ENCODE measurements around the gene MTFP1.
"Not testable (repeated sequence)": the region's sequence is repeated elsewhere in the genome, so short reads cannot be mapped to it uniquely, and the experiment has no call there.

Gene MTFP1

GRCh38 chr22:30426388-30427353 lies 1.1 kb downstream of the MTFP1 start:
- DNase-seq (ENCODE audit: low read depth), result peak; percentile 72

GRCh38 chr22:30427871-30428270 lies 2.3 kb downstream of the MTFP1 start:
- no peak for DNase-seq (ENCODE audit: low read depth)

- DNase-seq (ENCODE audit: low read depth), result no peak
Measured at GRCh38 chr22:30429887-30430286, 4.3 kb downstream of the MTFP1 start.

- no peak for DNase-seq (ENCODE audit: low read depth)
Measured at GRCh38 chr22:30430933-30431332, 5.4 kb downstream of the MTFP1 start.

GRCh38 chr22:30432096-30432495 lies 6.5 kb downstream of the MTFP1 start:
- no peak for DNase-seq (ENCODE audit: low read depth)

- DNase-seq (ENCODE audit: low read depth), result no peak
Measured at GRCh38 chr22:30432520-30432919, 7.0 kb downstream of the MTFP1 start.

GRCh38 chr22:30433227-30433626 lies 7.7 kb downstream of the MTFP1 start:
- no peak for DNase-seq (ENCODE audit: low read depth)

GRCh38 chr22:30433773-30434172 lies 8.2 kb downstream of the MTFP1 start:
- no peak for DNase-seq (ENCODE audit: low read depth)

- DNase-seq (ENCODE audit: low read depth), result no peak
Measured at GRCh38 chr22:30434843-30435242, 9.3 kb downstream of the MTFP1 start.

- DNase-seq (ENCODE audit: low read depth), result peak; percentile 78
Measured at GRCh38 chr22:30435674-30436126, 10.1 kb downstream of the MTFP1 start.

GRCh38 chr22:30436196-30436595 lies 10.6 kb downstream of the MTFP1 start:
- DNase-seq (ENCODE audit: low read depth), result no peak

GRCh38 chr22:30438559-30438958 lies 13.0 kb downstream of the MTFP1 start:
- DNase-seq (ENCODE audit: low read depth), result no peak

GRCh38 chr22:30439226-30439625 lies 13.7 kb downstream of the MTFP1 start:
- DNase-seq (ENCODE audit: low read depth), result no peak

- DNase-seq (ENCODE audit: low read depth), result no peak
Measured at GRCh38 chr22:30439836-30440235, 14.3 kb downstream of the MTFP1 start.

- no peak for DNase-seq (ENCODE audit: low read depth)
Measured at GRCh38 chr22:30441088-30441487, 15.5 kb downstream of the MTFP1 start.

- DNase-seq (ENCODE audit: low read depth), result no peak
Measured at GRCh38 chr22:30444632-30445437, 19.3 kb downstream of the MTFP1 start.

- DNase-seq (ENCODE audit: low read depth), result no peak
Measured at GRCh38 chr22:30445438-30446145, 20.0 kb downstream of the MTFP1 start.

- no peak for DNase-seq (ENCODE audit: low read depth)
Measured at GRCh38 chr22:30447656-30448055, 22.1 kb downstream of the MTFP1 start.

GRCh38 chr22:30451488-30451887 lies 25.9 kb downstream of the MTFP1 start:
- not testable (repeated sequence) for DNase-seq (ENCODE audit: low read depth)

GRCh38 chr22:30452861-30453260 lies 27.3 kb downstream of the MTFP1 start:
- no peak for DNase-seq (ENCODE audit: low read depth)

- no peak for DNase-seq (ENCODE audit: low read depth)
Measured at GRCh38 chr22:30453731-30454510, 28.4 kb downstream of the MTFP1 start.

Data from activated T-helper 1 cell treated with Interleukin-2 at 50 U/mL for 16 hours (primary cell).